ENCODE data around the gene NTM. TPM values are rescaled to one million over a fixed set of nuclear protein-coding genes. Genes with fewer than 3 reads are reported as not detected.

The NTM gene
- total RNA-seq, 3 donors from 2014 or later: not detected

DNA sequence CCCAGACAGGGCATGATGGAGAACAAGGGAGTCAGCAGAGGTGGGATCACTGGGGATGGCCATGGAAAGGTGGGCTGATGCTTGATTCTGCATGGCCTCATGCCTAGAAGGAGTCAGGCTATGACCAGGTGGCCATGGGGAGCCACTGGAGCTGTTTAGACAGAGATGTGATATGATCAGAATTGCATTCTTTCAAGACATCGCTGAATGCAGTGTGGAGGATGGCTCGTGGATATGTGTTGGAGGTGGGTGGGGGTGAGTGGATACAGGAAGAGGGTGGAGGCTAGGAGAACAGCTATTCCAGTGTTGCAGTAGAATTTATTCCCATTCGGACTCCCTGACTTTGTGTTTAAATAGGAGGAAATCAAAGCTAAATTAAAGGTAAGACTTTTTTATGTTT is 841.1 kb downstream of the NTM start:
- H3K4me3 Mint-ChIP-seq: no peak overlapping the region
- H3K4me1 Mint-ChIP-seq (ENCODE audit: low read depth): no peaks in the 10 kb centered on the region
- no peaks in the 10 kb centered on the region for H3K36me3 Mint-ChIP-seq (ENCODE audit: insufficient read depth)
- H3K9me3 Mint-ChIP-seq: peaks cover 5% of the 10 kb centered on the region
- DNase-seq (no peak), ATAC-seq (no peak)
- H3K27me3 Mint-ChIP-seq (ENCODE audit: low read depth): no peaks in the 10 kb centered on the region

DNA sequence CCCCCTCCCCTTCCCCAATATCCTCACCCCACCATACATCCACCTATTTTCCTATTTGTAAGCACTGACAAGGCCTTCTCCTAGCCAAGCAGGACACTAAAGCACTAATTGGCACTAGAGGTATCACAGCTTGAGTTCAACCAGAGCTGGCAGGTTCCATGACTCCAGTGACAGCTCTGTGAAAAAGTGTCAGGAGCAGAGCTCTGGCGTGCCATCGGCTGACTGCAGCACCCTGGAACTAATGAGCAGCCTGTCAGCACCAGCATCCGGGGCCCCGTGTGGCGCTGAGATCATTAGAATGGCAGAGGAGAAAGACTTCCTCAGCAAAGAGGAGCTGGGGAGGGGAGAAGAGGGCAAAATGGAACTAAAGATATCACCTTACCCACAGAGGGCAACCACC is 847.4 kb downstream of the NTM start:
- no peak for DNase-seq
- Mint-ChIP-seq H3K9me3 (peaks cover 5% of the 10 kb centered on the region), H3K4me3 (no peak overlapping the region), H3K4me1 (ENCODE audit: low read depth) (no peaks in the 10 kb centered on the region), H3K36me3 (ENCODE audit: insufficient read depth) (no peaks in the 10 kb centered on the region), H3K27me3 (ENCODE audit: low read depth) (no peaks in the 10 kb centered on the region)
- no peak for ATAC-seq

DNA sequence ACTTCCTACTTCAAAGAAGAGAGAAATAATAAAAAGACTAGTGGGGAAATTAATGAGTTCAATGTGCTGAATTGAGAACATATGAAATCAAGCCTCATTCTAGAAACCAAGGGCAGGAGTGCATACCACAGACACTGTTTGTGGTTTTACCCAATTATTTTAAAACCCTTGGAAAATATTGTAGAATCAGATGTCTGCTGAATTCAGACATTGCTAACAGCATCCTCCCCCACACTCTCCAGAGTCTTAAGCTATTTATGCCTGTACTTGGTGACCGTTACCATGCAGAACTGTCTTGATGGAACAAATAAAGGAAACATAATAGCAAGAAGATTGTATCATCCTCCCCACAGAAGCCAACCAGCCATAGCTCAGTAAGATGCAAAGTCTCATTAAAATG is 850.1 kb downstream of the NTM start:
- no peak for DNase-seq
- H3K9me3 Mint-ChIP-seq: no peaks in the 10 kb centered on the region
- no peaks in the 10 kb centered on the region for H3K4me1 Mint-ChIP-seq (ENCODE audit: low read depth)
- H3K36me3 Mint-ChIP-seq (ENCODE audit: insufficient read depth): no peaks in the 10 kb centered on the region
- H3K4me3 Mint-ChIP-seq: no peak overlapping the region
- no peaks in the 10 kb centered on the region for H3K27me3 Mint-ChIP-seq (ENCODE audit: low read depth)
- no peak for ATAC-seq

DNA sequence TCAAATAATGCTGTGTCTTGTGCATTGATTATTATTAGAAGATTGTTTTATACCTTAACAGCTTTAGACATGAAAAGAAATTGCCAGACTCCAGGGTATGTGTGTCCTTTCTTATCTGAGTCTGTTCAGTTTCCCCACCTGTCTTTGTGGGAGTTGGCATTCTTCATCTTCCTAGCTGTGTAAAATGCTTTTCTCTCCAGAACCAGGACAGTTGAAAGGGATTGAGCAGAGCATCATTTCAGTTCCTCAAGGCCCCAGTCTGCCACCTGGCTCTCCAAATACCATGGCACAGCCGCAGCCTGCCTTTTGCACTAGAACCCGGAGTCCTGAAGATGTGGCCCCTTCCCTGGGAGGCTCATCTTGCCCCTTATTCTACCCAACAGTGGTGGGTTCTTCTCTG is 851.9 kb downstream of the NTM start:
- no peaks in the 10 kb centered on the region for H3K27me3 Mint-ChIP-seq (ENCODE audit: low read depth)
- H3K9me3 Mint-ChIP-seq: peaks cover 6% of the 10 kb centered on the region
- no peaks in the 10 kb centered on the region for H3K36me3 Mint-ChIP-seq (ENCODE audit: insufficient read depth)
- ATAC-seq: no peak
- no peak overlapping the region for H3K4me3 Mint-ChIP-seq
- no peaks in the 10 kb centered on the region for H3K4me1 Mint-ChIP-seq (ENCODE audit: low read depth)
- DNase-seq: no peak

DNA sequence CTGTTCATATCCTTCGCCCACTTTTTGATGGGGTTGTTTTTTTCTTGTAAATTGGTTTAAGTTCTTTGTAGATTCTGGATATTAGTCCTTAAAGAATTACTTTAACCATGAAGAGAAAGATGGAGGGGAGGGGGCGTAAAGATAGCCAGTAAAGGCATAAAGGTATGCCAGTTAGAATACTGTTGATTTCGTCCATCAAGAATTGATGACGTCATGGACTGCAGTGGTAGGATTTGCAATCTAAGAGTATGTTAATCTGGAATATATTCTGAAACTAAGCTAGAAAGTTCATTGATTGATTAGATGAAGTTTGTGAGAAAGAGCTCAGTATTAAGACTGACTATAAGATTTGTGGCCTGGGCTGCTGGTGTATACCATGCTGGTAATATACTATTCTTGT is 856.1 kb downstream of the NTM start:
- Mint-ChIP-seq H3K4me1 (ENCODE audit: low read depth) (no peaks in the 10 kb centered on the region), H3K27me3 (ENCODE audit: low read depth) (no peaks in the 10 kb centered on the region), H3K9me3 (peaks cover 6% of the 10 kb centered on the region), H3K4me3 (no peak overlapping the region), H3K36me3 (ENCODE audit: insufficient read depth) (no peaks in the 10 kb centered on the region)
- no peak for ATAC-seq
- DNase-seq: no peak

DNA sequence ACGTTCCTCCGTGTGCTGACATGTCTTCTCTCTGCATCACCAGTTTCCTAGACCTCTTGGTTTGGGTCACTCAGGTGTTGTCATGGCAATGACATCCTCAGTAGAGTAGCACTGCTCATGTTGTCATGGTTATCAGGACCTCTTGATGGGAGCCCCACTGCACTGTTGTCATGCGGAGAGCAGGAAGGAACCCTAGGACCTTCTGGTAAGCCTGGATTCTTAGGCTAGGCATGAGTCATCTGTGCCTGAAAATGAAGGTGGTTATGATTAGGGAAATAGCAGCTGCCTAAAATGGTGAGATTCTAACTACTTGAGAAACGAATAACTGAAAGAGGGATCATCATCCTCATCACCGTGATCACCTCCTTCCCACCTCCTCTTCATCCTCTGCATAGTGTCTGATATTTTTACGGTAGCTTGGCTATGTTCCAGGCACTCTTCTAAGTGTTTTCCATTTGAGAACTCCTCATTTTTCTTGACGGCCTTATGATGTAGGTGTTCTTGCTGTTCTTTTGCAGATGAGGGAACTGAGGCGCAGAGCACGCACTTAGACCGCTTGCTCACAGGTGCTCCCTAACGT is 858.4 kb downstream of the NTM start:
- ATAC-seq: no peak
- H3K36me3 Mint-ChIP-seq (ENCODE audit: insufficient read depth): no peaks in the 10 kb centered on the region
- peaks cover 6% of the 10 kb centered on the region for H3K9me3 Mint-ChIP-seq
- no peak for DNase-seq
- no peaks in the 10 kb centered on the region for H3K4me1 Mint-ChIP-seq (ENCODE audit: low read depth)
- no peak overlapping the region for H3K4me3 Mint-ChIP-seq
- no peaks in the 10 kb centered on the region for H3K27me3 Mint-ChIP-seq (ENCODE audit: low read depth)

DNA sequence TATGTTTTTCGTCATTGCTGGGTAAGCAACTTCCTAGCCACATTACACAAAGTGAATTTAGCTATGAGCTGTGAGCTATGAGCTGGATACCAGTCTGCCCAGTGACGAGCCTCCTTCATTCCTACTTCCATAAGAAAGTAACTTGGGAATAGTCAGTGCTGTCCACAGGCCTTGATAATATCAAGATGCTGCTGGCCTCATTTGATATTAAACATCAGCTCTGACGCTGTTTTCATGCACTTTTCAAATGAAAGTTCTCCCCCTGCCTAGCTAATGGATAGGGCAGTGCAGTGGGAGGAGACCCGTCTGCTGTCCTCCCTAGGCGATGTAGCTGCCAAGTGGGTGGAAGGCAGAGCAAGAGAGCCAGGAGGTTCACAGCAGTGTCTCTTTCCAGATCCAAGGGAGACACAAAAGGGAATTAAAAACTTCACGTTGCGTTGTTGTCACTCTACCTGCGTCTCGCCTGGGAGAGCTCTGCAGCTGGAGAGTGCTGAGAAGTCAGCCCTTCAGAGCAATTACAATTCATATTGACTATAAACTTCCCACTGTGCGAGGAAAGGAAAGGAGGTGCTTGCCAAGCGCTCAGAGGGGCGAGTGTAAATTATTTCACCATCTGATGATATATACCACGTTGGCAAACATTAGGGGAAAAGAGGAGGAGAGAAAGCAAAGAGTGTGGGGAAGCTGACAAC is 861.4 kb downstream of the NTM start:
- no peaks in the 10 kb centered on the region for H3K27me3 Mint-ChIP-seq (ENCODE audit: low read depth)

DNA sequence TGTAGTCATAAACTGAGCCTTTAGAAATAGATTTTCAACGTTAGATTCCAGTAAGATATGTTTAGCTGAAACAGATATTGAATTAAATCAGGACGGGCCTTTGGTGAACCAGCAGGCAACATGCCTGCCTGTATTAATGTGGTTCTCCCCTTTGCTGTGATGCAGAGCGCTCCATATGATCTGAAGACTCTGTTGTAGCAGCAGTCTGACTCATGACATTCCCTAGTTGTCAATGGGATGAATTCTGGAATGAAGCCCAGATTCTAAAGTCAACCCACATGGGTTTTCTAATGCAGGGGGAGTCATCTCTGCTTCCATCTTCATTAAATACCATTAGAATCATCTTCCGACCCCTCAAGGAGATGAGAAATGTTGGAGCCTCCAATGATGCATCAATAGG is 864.5 kb downstream of the NTM start:
- DNase-seq: no peak
- H3K27me3 Mint-ChIP-seq (ENCODE audit: low read depth): no peaks in the 10 kb centered on the region
- no peak for ATAC-seq
- no peaks in the 10 kb centered on the region for H3K36me3 Mint-ChIP-seq (ENCODE audit: insufficient read depth)
- H3K4me1 Mint-ChIP-seq (ENCODE audit: low read depth): no peaks in the 10 kb centered on the region
- no peaks in the 10 kb centered on the region for H3K9me3 Mint-ChIP-seq
- no peak overlapping the region for H3K4me3 Mint-ChIP-seq

More for the DNA sequence above, 861.4 kb downstream of the NTM start:
- no peak overlapping the region for H3K4me3 Mint-ChIP-seq
- DNase-seq (no peak), ATAC-seq (no peak)
- no peaks in the 10 kb centered on the region for H3K36me3 Mint-ChIP-seq (ENCODE audit: insufficient read depth)
- peaks cover 4% of the 10 kb centered on the region for H3K9me3 Mint-ChIP-seq
- no peaks in the 10 kb centered on the region for H3K4me1 Mint-ChIP-seq (ENCODE audit: low read depth)

DNA sequence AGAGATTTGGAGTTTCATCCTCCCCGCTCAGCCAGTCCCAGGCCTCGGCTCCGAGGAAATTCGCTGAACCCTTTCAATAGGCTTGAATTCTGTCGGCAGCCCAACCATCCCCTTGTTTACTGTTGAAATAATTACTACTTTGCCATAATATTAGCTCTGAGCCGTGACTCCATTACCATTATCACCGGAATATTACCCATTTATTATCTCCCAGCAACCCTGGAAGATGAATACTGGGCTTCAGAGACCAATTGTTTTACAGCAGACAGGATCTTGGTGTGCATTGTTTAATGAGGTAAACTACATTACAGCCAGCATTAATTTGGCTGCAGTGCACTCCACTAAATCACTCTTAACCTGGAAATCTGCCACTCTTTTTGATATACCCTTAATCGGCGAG is 867.4 kb downstream of the NTM start:
- ATAC-seq: no peak
- Mint-ChIP-seq H3K27me3 (ENCODE audit: low read depth) (no peaks in the 10 kb centered on the region), H3K4me1 (ENCODE audit: low read depth) (no peaks in the 10 kb centered on the region), H3K4me3 (no peak overlapping the region), H3K9me3 (no peaks in the 10 kb centered on the region), H3K36me3 (ENCODE audit: insufficient read depth) (no peaks in the 10 kb centered on the region)
- no peak for DNase-seq

DNA sequence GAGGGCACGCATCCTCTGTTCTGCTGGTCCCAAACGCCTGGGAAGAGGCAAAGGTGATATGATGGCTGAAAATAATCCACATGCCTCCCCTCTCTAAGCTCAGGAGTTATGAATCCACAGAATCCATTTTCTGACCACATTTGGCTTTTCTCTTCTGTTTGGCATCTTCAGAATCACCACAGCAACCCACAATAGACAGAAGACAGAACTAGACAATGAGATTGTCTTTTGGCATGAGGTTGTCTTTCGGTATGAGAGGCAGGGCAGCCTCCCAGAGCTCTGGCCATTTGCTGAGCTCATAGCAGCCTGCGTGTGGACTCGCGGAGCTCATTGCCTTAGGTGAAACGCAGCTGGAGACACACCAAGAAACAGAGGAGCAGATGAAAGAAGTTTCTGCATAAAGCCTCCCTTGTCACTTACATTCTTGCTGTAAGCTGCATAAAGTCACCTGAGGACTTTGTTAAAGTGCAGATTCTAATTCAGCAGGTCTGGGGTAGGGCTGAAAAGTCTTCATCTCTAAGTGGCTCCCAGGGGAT is 868.0 kb downstream of the NTM start:
- Mint-ChIP-seq H3K9me3 (no peaks in the 10 kb centered on the region), H3K4me3 (no peak overlapping the region), H3K4me1 (ENCODE audit: low read depth) (no peaks in the 10 kb centered on the region), H3K36me3 (ENCODE audit: insufficient read depth) (no peaks in the 10 kb centered on the region), H3K27me3 (ENCODE audit: low read depth) (no peaks in the 10 kb centered on the region)
- ATAC-seq (no peak), DNase-seq (no peak)

DNA sequence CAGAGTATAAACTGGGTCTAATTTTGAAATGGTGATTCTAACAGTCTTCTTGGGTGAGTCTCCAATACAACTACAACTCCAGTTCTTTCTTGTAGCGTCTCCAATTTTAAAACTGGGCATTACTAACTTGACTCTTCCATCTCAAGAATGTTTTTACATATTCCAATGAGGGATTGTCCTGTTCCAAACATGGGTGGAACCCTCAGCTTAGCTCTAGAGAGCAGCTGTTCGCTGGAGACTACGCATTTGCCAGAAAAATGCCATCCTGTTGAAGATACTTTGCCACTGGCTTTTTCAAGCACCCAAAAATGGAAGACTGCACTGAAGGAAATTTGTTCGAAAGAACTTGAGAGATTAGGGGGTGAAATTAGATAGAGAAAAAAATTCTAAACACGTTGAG is 870.0 kb downstream of the NTM start:
- ATAC-seq: no peak

DNA sequence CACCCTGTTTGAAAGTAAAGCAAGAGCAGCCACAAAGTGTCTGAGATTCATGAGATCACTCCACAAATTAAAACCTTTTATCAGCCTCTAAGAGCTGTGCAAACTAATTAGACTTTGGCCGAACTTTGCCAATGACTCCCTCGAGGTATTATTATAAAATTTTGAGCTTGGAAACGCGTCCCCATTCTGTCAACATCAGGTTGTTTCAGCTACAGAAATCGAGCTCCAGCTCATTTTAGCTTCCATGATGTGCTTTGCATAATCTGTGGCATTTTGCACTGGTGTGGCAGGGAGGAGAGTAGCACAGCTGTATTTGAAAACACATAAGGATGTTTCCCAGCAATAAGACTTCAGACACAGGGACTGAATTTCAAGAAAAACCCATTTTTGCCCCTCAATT is 872.2 kb downstream of the NTM start:
- no peak for ATAC-seq
- no peaks in the 10 kb centered on the region for H3K9me3 Mint-ChIP-seq

More for the DNA sequence above, 870.0 kb downstream of the NTM start:
- no peak for DNase-seq
- H3K36me3 Mint-ChIP-seq (ENCODE audit: insufficient read depth): no peaks in the 10 kb centered on the region
- H3K4me3 Mint-ChIP-seq: no peak overlapping the region
- no peaks in the 10 kb centered on the region for H3K27me3 Mint-ChIP-seq (ENCODE audit: low read depth)
- no peaks in the 10 kb centered on the region for H3K9me3 Mint-ChIP-seq
- H3K4me1 Mint-ChIP-seq (ENCODE audit: low read depth): no peaks in the 10 kb centered on the region

DNA sequence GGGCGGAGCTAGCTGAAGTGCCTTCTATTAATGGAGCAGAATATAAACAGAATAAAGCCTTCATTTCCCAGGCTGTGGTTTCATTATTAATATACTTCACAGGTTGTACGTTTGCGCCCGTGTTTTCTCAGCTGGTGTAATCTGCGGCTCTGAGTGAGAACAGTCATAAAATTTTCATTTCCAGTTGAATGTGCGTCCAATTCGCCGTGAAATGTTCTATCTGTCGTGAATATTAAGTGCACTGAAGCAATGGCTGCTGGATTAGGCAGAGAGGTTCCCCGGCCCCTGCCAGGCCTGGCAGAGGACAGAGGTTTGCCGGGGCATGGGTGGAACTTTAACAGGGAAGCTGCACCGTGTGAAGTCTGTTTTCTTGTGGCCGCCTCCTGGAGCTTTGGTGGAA is 874.4 kb downstream of the NTM start:
- no peaks in the 10 kb centered on the region for H3K36me3 Mint-ChIP-seq (ENCODE audit: insufficient read depth)
- no peaks in the 10 kb centered on the region for H3K27me3 Mint-ChIP-seq (ENCODE audit: low read depth)

More for the DNA sequence above, 872.2 kb downstream of the NTM start:
- H3K4me1 Mint-ChIP-seq (ENCODE audit: low read depth): no peaks in the 10 kb centered on the region
- no peaks in the 10 kb centered on the region for H3K27me3 Mint-ChIP-seq (ENCODE audit: low read depth)
- no peaks in the 10 kb centered on the region for H3K36me3 Mint-ChIP-seq (ENCODE audit: insufficient read depth)
- DNase-seq: no peak
- no peak overlapping the region for H3K4me3 Mint-ChIP-seq

DNA sequence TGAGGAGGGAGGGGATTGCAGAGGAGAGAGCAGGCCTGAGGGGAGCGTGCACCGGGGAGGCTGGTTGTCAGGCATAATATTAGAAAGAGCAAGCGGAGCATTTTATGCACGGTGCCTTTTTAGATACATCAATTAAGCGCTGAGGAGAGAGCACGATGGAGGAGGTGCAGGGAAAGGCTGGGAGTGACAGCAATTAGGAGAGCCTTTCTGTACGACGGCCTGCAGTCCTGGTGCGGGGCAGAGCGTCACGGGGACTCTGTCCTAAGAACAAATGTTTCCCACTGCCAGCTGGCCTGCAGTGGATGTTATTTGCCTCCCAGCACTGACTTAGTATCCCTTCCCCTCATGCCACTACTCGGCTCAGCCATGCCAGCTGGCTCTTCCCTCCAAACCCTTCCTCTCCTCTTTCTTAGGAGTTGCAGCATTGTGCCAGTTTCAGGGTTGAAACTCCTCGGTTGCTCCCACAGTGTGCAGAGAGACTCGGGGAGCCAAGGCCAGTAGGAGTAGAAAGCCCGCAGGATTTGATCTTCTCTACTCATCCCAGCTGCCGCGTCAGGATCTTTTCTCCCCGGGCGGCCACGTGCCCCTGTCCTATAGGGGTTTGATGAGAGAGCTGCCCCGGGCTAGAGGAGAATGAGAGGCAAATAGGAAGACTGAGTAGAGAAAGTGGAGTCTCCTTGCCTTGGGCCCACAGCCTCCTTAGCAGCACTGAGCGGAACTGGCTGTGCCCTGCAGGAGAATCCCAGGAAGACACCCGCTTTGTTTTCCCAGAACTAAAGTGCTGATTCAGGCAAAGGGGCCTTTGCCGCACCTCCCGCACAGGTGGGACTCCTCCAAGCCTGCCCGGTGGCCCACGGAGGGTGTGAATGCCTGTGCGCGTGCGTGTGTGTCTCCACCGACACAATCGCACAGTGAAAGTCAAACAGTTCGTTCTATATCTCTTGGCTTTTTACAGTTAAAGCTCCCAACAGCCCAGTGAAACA is 875.3 kb downstream of the NTM start:
- H3K9me3 Mint-ChIP-seq: no peaks in the 10 kb centered on the region
- H3K27me3 Mint-ChIP-seq (ENCODE audit: low read depth): no peaks in the 10 kb centered on the region
- H3K4me1 Mint-ChIP-seq (ENCODE audit: low read depth): no peaks in the 10 kb centered on the region

More for the DNA sequence above, 874.4 kb downstream of the NTM start:
- no peak for ATAC-seq
- Mint-ChIP-seq H3K9me3 (no peaks in the 10 kb centered on the region), H3K4me1 (ENCODE audit: low read depth) (no peaks in the 10 kb centered on the region), H3K4me3 (no peak overlapping the region)
- DNase-seq: no peak

More for the DNA sequence above, 875.3 kb downstream of the NTM start:
- no peak for DNase-seq
- H3K4me3 Mint-ChIP-seq: no peak overlapping the region
- no peaks in the 10 kb centered on the region for H3K36me3 Mint-ChIP-seq (ENCODE audit: insufficient read depth)
- ATAC-seq: no peak

Data from activated T-cell treated with anti-CD3 and anti-CD28 coated beads, Interleukin-2, amount 50 U/mL, for 4 hours (primary cell).